ENCODE data around the gene TMC8. TPM values are rescaled to one million over a fixed set of nuclear protein-coding genes. Genes with fewer than 3 reads are reported as not detected.
A peak's percentile ranks its signal among the peaks of the same experiment; 100 is the strongest.

TMC8 gene
- total RNA-seq, 1 donor from 2014 or later, result 55.8 TPM

DNA sequence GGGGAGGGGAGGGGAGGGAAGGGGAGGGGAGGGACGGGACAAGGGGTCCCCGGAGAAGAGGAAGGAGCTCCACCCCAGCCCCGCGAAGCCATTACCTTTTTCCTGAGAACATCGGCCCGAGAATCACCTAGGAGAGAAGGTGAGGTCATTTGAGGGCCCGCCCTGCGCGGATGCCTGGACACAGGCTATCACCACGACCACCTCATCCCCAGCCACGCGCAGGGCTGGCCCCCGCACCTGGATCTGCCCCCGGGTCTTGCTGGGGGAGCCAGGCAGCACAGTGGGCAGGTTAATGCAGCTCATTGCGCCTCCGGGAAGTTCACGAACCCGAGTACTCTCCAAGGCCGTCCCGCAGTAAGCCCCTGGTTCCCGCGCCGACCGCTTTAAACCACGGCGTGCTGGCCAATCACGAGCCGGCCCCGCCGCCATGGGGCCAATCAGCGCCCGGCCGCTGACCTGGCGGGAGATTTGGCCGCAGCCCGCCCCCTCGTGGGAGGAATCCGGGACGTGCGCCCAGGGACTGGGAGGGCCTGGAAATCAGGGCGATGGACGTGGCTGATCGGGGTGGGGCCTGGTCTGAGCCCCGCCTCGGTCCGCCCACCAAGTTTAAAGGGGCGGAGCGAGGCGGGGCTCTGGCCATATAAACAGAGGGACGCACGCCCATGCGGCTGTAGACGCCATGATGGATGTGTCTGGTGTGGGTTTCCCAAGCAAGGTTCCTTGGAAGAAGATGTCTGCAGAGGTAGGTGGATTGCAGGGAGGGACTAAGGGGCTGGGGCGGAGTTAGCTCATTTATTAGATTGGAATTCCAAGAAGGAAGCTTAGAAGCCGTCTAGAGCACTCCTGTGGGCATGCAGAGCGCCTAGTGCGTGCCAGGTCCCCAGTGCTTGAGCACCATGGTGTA is 56.4 kb downstream of the TMC8 start, which contains the start of the genes AFMID and TK1:
TSS of gene AFMID (plus strand) at position 671 of the 904 bp plus-strand sequence. CDS start at position 680, 9 bp downstream.
TSS of gene TK1 (minus strand) at position 361 of the 904 bp plus-strand sequence. CDS start at position 303, 58 bp downstream.
- Mint-ChIP-seq H3K27ac (ENCODE audit: unreplicated experiment) (peak within 1 kb of the TSS; percentile 57), H3K4me1 (ENCODE audit: unreplicated experiment) (peaks cover 13% of the 10 kb centered on the region), H3K4me3 (ENCODE audit: unreplicated experiment) (peak within 1 kb of the TSS; percentile 90), H3K27me3 (ENCODE audit: unreplicated experiment) (peaks cover 8% of the 10 kb centered on the region), H3K36me3 (ENCODE audit: low read depth, unreplicated experiment) (peaks cover 5% of the 10 kb centered on the region), H3K9me3 (ENCODE audit: unreplicated experiment) (no peaks in the 10 kb centered on the region)
- DNase-seq (ENCODE audit: low spot score), result peak; percentile 100
- TF ChIP-seq, protein P1, sequence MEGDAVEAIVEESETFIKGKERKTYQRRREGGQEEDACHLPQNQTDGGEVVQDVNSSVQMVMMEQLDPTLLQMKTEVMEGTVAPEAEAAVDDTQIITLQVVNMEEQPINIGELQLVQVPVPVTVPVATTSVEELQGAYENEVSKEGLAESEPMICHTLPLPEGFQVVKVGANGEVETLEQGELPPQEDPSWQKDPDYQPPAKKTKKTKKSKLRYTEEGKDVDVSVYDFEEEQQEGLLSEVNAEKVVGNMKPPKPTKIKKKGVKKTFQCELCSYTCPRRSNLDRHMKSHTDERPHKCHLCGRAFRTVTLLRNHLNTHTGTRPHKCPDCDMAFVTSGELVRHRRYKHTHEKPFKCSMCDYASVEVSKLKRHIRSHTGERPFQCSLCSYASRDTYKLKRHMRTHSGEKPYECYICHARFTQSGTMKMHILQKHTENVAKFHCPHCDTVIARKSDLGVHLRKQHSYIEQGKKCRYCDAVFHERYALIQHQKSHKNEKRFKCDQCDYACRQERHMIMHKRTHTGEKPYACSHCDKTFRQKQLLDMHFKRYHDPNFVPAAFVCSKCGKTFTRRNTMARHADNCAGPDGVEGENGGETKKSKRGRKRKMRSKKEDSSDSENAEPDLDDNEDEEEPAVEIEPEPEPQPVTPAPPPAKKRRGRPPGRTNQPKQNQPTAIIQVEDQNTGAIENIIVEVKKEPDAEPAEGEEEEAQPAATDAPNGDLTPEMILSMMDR (IDR thresholded peaks at IDR 0.05; ENCODE audit: unreplicated experiment), result peak; percentile 92

Other genes with a start within 250 kb of the TMC8 start
- 13.1 TPM for gene TNRC6C, start 172.1 kb upstream of the TMC8 start, total RNA-seq (ENCODE audit: unreplicated experiment)
- gene TMC6, start 2.0 kb upstream of the TMC8 start, total RNA-seq (ENCODE audit: unreplicated experiment), result 292 TPM
- not detected for gene C17orf99, start 15.6 kb downstream of the TMC8 start, total RNA-seq (ENCODE audit: unreplicated experiment)
- gene SYNGR2, start 37.8 kb downstream of the TMC8 start, total RNA-seq (ENCODE audit: unreplicated experiment), result 72.6 TPM
- 23.8 TPM for gene TK1, start 56.3 kb downstream of the TMC8 start, total RNA-seq (ENCODE audit: unreplicated experiment)
- 135 TPM for gene AFMID, start 56.6 kb downstream of the TMC8 start, total RNA-seq (ENCODE audit: unreplicated experiment)
- 22.0 TPM for gene BIRC5, start 83.5 kb downstream of the TMC8 start, total RNA-seq (ENCODE audit: unreplicated experiment)
- gene TMEM235, start 100.9 kb downstream of the TMC8 start, total RNA-seq (ENCODE audit: unreplicated experiment), result 21.1 TPM
- 30.2 TPM for gene SOCS3, start 229.3 kb downstream of the TMC8 start, total RNA-seq (ENCODE audit: unreplicated experiment)
- gene PGS1, start 247.9 kb downstream of the TMC8 start, total RNA-seq (ENCODE audit: unreplicated experiment), result 85.5 TPM